GM06990 (cell line): Measurements from ENCODE around the gene DNMT3A.

Experiments used
- DNase-seq: peaks from one replicate; pipeline ENCODE4 v3.0.0-alpha.2; 2011; ENCODE audit not compliant: insufficient read length; ENCODE audit errors: extremely low read depth
- H3K27me3 ChIP-seq: replicated peaks from 2 replicates; pipeline ENCODE4 v1.6.0; 2011; ENCODE audit warnings: low read length; ENCODE audit not compliant: control insufficient read depth, insufficient read depth
- H3K36me3 ChIP-seq: 2 replicates; pipeline ENCODE4 v1.5.1; 2011; ENCODE audit warnings: low read length; ENCODE audit not compliant: control insufficient read depth, insufficient read depth
- H3K4me3 ChIP-seq: replicated peaks from 2 replicates; pipeline ENCODE4 v1.5.1; 2011; ENCODE audit warnings: low read depth, mild to moderate bottlenecking, control low read depth, low read length
- TF ChIP-seq, protein P1 (sequence below): IDR thresholded peaks from 2 replicates; pipeline ENCODE4 v1.5.1; 2011; ENCODE audit warnings: low read length, control low read depth, mild to moderate bottlenecking, inconsistent platforms; ENCODE audit not compliant: insufficient read depth, poor library complexity, severe bottlenecking

The DNMT3A gene

DNA sequence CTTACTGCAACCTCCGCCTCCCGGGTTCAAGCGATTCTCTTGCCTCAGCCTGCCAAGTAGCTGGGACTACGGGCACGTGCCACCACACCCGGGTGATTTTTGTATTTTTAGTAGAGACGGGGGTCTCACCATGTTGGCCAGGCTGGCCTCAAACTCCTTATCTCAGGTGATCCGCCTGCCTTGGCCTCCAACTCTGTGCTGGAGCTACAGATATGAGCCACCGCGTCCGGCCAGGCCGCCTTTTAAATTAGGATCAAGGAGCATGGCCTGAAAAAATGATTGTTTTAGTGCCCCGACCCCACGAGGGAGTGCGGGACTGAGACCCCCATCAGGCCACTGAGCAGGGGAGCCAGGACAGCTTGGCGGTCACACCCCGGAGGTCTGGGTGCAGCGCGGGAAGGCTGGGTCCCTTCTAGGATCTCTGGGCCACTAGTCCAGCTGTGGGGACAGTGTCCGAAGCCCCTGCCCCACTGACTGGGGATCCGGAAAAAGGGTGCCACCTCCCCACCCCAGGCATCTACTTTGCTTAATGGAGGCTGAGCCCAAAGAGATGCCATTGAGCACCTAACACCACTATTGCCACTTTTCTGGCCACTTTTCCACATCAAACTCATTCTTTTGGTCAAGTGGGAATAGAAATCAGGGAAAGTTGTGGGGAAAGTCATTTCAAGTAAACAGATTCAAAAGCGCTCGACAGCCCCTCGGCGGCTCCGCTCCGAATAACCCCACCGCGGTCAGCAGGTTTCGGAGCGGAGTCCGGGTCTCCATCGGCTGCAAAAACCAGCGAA, 19.7 kb upstream of the DNMT3A start:
- Histone ChIP-seq H3K4me3 (no peak overlapping the region), H3K36me3 (no peaks in the 10 kb centered on the region), H3K27me3 (no peaks in the 10 kb centered on the region)
- TF ChIP-seq, protein P1, sequence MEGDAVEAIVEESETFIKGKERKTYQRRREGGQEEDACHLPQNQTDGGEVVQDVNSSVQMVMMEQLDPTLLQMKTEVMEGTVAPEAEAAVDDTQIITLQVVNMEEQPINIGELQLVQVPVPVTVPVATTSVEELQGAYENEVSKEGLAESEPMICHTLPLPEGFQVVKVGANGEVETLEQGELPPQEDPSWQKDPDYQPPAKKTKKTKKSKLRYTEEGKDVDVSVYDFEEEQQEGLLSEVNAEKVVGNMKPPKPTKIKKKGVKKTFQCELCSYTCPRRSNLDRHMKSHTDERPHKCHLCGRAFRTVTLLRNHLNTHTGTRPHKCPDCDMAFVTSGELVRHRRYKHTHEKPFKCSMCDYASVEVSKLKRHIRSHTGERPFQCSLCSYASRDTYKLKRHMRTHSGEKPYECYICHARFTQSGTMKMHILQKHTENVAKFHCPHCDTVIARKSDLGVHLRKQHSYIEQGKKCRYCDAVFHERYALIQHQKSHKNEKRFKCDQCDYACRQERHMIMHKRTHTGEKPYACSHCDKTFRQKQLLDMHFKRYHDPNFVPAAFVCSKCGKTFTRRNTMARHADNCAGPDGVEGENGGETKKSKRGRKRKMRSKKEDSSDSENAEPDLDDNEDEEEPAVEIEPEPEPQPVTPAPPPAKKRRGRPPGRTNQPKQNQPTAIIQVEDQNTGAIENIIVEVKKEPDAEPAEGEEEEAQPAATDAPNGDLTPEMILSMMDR: no peak
- no peak for DNase-seq

DNA sequence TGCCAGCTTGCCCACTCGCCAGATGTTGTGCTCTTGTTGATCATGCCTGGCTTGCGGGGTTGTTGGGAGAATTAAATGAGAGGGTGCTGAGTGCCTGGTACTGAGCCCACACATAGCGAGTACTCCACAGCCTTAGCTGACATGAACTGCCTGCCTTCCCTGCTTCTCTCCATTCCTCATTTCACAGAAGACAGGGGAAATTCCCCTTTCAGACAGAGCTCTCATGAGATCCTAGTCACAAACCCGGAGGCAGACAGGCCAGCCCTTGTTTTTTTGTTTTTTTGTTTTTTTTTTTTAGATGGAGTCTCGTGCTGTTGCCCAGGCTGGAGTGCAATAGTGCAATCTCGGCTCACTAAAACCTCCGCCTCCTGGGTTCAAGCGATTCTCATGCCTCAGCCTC, 17.1 kb upstream of the DNMT3A start:
- TF ChIP-seq, protein P1: no peak
- Histone ChIP-seq H3K27me3 (peaks cover 2% of the 10 kb centered on the region; the same call in 1 of the 2 replicates), H3K36me3 (no peaks in the 10 kb centered on the region), H3K4me3 (no peak overlapping the region)
- no peak for DNase-seq

DNA sequence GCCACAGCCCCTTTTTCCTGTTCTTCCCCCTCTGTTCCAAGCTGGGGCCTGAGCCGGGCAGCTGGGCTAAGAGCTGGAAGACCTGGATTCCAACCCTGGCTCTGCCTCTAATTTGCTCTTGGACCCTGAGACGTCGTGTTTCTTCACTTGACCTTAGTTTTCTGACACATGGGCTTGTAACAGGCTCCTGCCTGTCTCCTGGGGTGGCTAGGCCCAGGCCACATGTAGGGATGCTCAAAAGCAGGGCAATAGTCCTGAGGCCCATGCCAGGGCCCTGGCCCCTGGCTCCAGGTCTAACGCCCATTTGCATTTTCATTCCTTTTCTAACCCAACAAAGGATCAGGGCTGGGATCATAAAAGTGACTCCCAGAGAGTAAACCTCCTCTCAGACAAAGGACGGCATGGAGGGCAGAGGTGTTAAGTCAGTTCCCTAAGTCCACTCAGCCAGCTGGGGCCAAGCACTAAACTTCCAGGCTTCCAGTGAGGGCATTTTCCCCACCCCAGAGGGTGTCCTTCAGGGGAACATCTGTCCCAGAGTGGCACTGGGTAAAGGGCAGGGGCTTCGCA, 16.6 kb upstream of the DNMT3A start:
- H3K27me3 ChIP-seq: peaks cover 2% of the 10 kb centered on the region; the same call in 1 of the 2 replicates
- DNase-seq: no peak
- no peaks in the 10 kb centered on the region for H3K36me3 ChIP-seq
- H3K4me3 ChIP-seq: no peak overlapping the region
- TF ChIP-seq, protein P1: no peak

DNA sequence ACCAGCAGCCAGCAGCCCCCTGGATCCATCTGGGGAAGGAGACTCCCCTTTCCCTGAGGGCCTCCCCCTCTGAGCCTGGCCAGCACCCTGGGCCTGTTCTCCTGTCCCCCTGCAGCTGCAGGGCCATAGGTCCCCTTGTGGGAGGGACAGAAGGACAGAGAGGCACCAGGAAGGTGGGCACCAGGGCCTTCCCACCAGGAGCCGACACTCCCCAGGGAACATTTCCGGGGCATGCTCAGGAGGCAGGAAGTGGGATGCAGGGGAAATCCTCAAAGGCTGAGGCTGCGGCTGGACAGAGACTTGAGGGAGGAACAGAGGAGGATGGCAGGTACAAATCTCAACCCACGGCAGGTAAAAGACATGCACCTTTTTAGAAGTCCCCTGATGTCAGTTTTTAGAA, 14.4 kb upstream of the DNMT3A start:
- no peak for DNase-seq
- Histone ChIP-seq H3K36me3 (no peaks in the 10 kb centered on the region), H3K4me3 (no peak overlapping the region), H3K27me3 (peaks cover 2% of the 10 kb centered on the region; the same call in 1 of the 2 replicates)
- TF ChIP-seq, protein P1: no peak

DNA sequence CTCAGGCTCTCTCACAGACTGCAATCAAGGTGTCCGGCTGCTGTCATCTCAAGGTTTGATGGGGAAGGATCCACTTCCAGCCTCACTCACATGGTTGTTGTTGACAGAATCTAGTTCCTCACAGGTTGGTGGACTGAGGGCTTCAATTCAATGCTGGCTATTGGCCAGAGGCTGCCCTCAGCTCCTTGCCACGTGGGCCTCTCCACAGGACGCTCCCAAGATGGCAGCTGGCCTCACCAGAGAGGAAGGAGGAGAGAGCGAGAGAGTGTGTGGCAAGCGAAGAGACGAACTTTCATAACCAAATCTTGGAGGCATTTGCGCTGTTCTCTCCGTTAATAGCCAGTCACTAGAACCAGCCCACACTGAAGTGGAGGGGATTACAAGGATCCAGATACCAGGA, 13.5 kb upstream of the DNMT3A start:
- H3K27me3 ChIP-seq: peaks cover 2% of the 10 kb centered on the region; the same call in 1 of the 2 replicates
- TF ChIP-seq, protein P1: no peak
- no peak overlapping the region for H3K4me3 ChIP-seq
- H3K36me3 ChIP-seq: no peaks in the 10 kb centered on the region
- no peak for DNase-seq
